GM18861 (cell line): ENCODE data around the gene SUMO1.
"Not testable (repeated sequence)": the region's sequence is repeated elsewhere in the genome, so short reads cannot be mapped to it uniquely, and the experiment has no call there.

ENCODE experiments used
- ATAC-seq: cut with Tn5 transposase; IDR thresholded peaks from one replicate; pipeline ENCODE4 v1.9.1; 2021; ENCODE audit not compliant: unreplicated experiment

Gene SUMO1

DNA sequence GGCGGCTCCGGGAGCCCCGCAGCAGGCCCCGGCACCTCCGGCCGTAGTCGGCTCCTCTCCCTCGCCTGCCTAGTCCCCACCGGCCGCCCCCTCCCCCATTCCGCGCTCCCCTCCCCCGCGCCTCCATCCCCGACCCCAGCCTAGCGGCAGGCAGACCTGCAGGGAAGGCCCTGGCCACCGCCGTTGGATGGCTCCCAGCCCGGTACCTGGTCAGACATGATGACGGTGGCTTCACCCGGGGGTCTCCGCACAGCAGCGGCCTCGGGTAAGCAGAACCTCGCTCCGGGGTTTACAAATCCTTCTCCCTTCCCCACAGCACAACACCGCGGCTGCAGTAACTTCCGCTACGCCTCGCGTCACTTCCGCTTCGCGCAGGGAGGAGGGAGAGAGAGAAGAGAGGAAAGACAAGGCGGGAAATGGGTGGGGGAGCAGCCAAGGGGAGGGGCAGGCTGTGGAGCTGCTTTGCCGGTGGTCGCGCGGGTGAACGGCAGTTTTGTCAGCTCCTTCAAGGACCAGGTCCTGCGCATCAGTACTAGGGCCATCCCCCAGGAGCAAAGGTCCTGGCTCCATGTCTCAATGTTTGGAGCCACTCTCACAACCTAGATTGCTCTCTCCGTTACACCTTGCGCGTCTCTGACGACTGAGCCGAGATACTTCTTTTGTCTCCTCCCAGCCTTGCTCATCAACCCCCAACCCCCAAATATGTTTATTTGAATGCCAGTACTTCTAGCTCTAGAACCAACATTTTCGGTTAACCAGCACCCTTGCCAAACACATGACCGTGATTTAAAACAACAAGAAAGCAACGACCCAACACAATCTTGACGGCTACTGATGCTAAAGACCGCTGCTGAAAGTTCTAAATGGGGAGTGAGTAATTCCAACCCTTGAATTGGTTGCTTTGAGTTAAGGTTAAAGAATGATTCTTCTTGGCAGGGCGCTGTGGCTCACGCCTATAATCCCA, at the start of gene SUMO1:
Gene SUMO1 (minus strand): TSS at position 364 of the 964 bp plus-strand sequence. CDS start 146 bp downstream, at position 218.
- peak; percentile 95 for ATAC-seq

DNA sequence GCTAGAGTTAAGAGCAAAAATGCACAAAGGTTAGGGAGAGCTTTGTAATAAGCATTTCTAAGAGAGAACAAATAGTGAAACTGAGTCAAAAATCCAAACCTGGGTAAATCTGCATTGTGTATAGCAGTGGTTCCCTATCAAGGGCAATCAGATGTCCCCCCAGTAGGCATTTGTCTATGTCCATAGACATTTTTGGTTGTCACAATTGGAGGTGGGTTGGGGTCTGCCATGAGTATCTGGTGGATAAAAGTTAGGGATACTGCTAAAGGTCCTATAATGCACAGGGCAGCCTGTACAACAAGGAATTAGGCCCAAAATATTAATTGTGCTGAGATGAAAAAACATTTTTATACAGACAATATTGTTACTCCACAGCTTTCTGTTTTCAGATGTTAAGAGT, 48.2 kb upstream of the SUMO1 start:
- ATAC-seq: no peak

DNA sequence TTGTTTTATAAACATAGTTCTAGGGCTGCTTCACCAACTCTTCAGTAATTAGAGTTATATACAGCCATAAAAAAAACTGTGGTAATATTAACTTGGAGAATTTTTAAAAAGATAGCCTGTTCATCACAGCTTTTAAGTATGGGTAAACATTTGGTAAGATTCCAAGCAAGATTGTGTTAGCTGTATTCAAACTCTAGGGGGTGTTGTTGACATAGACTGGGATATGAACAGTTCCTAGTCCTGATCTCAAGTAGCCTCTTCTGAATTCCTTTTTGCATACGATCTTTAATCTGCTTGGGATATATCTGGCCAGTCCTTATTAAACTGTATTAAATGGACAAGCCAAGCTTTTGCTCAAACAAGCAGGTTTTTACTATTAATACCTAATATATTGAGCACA, 40.5 kb upstream of the SUMO1 start:
- ATAC-seq: no peak

DNA sequence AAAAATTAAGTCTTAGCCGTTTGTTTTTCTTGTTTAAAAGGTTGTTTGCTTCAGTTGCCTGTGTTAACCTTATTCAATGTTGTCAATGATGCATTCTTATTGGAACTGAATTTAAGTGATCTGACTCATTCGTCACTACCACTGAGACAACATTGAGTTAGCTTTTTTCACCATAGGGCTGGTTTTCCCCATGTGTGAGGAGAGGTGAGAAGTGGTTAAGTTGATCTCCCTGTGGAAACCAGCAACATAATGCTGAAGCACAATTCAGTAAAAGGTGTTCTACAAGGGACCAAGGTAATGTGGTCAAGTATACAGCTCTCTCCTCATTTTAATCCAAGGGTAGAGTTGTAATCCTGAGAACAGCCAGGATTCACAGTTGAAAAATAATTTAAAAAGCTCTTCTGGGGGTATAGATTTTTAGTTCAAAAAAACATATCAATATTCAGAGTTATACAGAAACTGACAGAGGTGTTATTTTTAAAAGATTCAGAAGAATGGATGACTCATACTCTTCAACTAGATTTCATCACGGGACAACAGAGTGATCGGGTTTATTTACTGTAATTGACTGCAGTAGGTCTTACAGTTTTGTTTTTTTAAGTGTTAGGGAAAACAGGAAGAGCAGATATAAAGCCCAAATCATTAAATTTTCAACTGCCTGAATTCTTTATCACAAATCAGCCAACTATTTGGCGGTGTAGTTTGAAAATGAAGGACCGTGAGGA, 39.8 kb upstream of the SUMO1 start:
- ATAC-seq: no peak

DNA sequence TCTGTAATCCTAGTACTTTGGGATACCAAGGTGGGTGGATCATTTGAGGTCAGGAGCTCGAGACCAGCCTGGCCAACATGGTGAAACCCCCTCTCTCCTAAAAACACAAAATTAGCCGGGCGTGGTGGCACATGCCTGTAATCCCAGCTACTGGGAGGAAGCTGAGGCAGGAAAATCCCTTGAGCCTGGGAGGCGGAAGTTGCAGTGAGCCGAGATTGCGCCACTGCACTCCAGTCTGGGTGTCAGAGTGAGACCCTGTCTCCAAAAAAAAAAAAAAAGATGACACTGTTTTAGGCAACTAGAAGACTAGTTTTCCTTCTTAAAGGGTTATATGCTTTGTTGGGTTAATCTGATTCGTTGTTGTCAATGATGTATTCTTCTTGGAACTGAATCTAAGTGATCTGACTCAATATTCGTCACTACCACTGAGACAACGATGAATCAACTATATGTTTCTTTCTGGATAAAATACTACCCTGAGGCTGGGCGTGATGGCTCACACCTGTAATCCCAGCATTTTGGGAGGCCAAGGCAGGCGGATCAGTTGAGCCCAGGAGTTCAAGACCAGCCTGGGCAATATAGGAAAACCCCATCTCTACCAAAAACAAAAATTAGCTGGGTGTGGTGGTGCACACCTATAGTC, 37.8 kb upstream of the SUMO1 start:
- not testable (repeated sequence) for ATAC-seq

DNA sequence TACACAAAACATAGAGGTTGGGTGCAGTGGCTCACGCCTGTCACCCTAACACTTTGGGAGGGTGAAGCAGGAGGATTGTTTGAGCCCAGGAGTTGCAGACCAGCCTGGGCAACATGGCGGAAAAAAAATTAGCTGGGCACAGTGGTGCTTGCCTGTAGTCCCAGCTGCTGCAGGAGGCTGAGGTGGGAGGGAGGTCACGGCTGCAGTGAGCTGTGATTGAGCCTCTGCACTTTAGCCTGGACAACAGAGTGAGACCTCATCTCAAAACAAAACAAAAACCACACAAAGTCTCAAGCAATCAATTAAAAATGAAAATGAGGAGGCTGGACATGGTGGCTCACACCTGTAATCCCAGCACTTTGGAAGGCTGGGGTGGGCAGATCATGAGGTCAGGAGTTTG, 32.1 kb upstream of the SUMO1 start:
- ATAC-seq: peak; percentile 12

DNA sequence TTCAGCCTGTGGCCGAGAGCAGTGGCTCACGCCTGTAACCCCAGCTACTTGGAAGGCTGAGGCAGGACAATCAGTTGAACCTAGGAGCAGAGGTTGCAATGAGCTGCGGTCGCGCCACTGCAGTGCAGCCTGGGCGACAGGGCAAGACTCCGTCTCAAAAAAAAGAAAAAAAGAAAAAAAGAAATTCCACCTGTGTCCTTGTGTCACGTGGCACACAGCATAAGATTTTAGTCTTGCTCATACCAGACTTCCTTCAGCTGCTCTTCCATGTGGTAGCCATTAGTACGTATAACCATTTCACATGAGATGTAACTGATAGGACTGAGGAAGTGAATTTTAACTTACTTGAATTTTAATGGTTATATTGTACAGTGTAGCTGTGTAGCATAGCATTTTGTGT, 31.2 kb upstream of the SUMO1 start:
- ATAC-seq: peak; percentile 26

DNA sequence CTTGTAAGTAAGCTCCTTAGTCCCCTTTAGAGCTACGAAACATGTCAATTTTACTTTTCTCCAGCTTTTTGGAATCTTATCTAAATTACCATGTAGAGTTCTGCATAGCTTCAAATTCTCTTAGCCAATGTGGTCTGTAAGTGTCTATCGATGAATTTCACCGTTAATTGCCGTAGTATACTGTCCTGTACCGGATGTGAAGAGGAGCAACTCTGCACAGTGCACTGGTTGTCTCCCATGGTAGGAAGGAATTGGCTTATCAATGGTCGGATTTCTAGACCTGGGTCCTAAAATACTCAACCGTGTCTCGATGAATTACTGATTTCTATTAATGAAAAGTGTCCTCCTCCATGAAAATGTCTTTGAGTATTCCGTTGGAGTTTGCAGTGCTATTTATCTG, 29.1 kb upstream of the SUMO1 start:
- ATAC-seq: peak; percentile 20

DNA sequence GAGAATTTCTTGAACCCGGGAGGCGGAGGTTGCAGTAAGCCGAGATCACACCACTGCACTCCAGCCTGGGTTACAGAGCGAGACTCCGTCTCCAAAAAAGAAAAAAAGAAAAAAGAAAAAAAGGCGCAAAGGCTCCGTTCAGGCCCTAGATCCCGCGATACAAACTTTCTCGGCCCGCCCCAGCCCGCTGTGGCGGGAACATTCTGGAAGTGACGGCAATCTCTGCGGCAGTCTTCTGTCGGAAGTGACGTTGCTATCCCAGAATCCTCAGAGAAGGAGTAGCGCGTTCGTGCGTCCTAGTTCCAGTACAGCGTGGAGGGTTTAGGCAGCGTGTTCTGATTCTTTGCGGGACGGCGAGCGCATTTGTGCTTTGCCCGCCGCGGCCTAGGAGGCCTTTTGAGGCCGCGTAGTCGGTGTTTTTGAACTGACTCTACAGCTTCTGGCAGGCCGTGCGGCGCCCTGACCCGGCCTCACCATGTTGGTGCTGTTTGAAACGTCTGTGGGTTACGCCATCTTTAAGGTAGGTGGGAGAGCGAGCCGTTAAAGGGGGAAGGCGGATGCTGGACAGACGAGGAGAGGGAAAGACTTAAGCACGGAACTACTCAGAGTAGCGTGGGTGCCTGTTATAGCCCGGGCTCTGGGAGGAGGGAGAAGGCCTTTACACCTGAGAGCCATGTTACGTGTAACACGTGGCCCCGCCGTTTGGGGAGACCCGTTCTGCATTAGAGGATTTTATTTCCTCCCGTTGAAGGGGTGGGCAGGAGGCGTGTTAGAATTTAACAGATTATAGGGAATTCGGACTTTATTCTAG, 27.3 kb upstream of the SUMO1 start, which contains the start of gene NOP58:
Gene NOP58 (plus strand): TSS at position 297 of the 811 bp plus-strand sequence. CDS start 179 bp downstream, at position 476.
- peak; percentile 79 for ATAC-seq

DNA sequence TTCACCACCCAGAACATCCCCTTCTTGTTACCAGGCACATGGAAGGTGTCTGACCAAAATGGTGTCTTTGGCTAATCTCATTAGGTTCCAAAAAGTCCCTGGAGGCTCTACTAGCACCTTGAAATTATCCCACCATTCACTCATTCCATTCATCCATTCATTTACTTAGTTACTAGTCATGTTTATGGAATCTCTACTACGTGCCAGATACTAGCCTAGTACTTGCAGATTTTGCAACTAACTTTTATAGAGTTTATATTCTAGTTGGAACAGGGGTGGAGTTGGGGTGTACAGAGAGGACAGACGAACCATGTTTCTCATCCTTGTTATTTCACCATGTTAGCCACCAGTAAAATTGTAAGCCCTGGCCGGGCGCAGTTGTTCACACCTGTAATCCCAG, 23.1 kb upstream of the SUMO1 start:
- ATAC-seq: no peak

DNA sequence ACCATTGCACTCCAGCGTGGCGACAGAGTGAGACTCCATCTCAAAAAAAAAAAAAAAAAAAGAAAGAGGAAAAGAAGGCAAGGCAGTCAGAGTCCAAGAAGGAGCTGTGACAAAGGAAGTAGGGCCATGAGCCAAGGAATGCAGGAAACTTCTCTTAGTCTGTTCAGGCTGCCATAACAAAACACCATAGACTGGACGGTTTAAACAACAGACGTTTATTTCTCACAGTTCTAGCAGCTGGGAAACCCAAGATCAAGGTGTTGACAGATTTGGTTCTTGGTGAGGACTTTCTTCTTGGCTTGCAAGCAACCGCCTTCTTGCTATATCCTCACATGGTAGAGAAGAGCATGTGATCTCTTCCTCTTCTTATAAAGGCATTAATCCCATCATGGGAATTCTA, 13.1 kb upstream of the SUMO1 start:
- ATAC-seq: no peak

DNA sequence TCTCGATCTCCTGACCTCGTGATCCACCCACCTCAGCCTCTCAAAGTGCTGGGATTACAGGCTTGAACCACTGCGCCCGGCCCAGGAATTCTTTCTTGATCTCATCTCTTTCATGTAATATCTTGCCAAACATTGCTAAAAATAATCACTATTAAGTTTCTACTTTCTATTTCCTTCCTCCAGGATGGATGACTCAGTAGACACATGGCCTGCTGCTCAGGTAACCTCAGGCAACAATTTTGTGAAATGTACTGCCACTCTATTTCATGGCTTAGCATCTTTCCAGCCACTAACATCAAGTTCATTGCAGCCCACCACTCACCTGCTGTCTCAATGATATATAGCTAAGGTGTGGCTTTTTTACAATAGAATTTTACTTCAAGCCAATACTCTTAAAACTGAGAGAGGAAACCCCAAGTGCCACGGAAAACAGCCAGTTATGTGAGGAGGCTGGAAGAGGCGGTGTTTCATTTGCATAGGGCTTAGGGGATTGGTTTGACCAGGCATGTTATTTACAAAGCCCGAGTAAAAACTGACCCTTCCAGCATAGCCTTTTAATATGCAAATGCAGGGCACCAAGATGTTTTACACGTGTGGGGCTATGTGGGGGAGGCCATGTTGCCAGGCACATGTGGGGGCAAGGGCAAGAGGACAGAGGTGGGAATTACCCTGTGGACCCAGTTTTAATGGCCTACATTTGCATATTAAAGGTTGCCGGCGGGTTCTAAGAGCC, 11.3 kb upstream of the SUMO1 start:
- ATAC-seq: no peak

DNA sequence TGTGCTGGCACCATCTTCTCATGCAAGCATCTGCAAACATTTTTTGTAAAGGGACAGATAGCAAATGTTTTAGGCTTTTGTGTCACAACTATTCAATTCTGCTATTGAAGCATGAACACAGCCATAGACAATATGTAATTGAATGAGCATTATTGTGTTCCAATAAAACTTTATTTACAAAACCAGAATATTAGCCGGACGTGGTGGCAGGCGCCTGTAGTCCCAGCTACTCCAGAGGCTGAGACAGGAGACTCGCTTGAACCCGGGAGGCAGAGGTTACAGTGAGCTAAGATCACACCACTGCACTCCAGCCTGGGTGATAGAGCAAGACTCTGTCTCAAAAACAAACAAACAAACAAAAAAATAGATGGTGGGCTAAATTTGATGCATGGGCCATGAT, 9.3 kb upstream of the SUMO1 start:
- ATAC-seq: not testable (repeated sequence)

DNA sequence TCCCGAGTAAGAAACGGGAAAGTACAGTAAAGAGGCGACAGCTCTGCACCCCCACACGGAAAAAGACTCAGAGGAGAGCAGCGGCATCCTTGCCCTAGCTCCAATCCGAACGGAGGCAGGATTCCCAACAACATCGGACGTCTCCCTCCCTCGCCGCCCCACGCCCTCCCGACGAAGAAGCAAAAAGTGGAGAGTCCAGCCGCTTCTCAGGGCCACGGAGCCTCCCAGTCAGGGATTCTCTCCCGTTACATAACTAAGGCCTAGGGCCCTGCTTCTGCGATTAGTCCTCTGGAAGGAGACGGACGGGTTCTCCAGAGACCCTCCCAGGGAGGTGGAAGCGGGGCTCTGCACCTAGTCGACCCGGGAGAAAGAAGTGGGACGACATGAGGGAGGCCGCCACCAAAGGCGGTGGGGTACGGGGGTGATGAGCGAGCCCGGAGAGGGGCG, 587 bp downstream of the SUMO1 start:
- peak; percentile 8 for ATAC-seq

DNA sequence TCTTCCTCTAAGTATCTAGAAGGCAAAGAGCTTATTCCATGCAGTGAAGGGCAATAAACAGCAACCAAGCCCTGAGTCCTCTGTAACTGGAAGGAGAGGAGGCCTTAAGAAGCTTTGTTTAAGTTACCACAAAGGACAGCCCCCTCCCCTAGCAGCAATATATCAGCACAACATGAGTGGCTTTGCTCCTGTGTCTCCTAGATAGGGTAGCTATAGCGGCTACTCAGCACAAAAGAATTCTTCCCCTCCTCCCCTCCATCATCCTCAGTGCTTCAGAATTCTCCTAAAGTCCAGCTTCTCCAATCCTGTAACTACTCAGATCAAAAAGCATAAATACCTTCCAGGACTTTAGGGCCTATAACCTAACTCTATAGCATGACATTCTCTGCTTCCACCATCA, 16.5 kb downstream of the SUMO1 start:
- ATAC-seq: no peak

DNA sequence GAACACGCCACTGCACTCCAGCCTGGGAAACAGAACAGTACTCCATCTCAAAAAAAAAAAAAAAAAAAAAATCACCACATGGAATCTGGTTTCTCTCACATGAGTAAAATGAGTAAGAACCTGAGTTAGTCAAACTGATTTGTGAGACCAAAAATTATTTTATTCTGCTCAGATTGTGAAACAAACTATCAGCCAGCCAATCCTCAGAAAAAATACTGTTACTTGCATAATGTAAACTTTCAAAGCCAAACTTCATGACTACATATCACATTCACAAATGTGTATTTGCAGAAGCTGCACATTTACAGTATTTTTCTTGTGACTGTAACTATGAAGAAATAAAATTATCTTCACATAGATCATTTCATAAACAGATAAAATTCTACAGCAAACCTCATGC, 23.2 kb downstream of the SUMO1 start:
- no peak for ATAC-seq

DNA sequence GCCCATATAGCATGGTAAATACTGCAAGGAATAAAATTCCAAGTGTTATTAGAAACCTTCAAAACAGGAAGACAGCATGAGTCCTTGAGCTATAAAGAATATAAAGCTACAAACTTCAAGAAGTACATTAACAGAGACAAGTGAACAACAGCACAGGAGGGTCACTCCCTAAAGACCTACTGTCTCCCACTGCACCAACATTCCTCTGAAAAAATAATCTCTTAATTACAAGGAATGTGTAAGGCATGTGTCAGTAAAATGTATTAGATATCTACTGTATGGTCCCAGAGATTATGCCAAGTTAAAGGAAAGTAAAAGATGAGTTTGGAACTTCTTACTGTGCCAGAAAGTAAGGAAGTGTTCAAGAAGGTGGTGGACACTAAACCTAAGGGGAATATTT, 29.9 kb downstream of the SUMO1 start:
- ATAC-seq: no peak

DNA sequence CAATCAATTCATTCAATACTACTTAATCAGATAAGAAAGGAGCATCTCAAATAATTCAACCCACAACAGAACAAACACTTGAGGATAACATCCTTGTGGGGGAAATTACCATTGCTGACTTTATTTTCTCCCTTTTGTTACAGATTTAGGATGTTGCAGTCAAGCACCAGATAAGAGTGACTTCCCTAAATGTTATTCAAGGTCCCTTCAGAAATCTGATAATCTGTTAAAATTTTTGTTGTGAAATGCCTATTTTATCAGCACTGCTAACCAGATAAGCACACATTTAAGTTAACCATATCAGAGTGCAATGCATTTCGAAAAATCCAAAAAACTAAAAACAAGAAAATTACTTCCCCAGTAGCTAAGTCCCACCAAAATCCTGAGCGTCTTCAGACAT, 33.5 kb downstream of the SUMO1 start:
- no peak for ATAC-seq

DNA sequence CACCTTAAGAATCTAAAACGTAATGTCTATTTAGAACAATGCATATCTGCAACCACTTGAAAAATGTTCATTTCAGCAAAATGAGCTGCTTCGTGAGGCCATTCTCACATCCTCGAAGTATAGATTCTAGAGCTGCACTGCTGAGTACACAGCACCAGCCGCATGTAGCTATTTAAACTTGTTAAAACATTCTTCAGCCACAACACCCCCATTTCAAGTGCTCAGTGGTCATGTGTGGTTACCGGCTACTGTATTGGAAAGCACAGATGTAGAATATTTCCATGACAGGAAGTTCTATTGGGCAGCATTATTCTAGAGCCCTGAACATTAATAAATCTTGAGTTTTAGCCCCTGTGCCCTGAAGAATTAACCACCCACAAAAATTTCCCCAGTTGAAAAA, 35.0 kb downstream of the SUMO1 start:
- no peak for ATAC-seq
